Measurements from ENCODE around the gene PPM1H.
"Not testable (repeated sequence)": the region's sequence is repeated elsewhere in the genome, so short reads cannot be mapped to it uniquely, and the experiment has no call there.

Gene PPM1H

GRCh38 chr12:62971769-62972525 lies 37.0 kb upstream of the PPM1H start:
- no peak overlapping the region for H3K4me3 ChIP-seq (ENCODE audit: control insufficient read depth, low read depth, low read length)
- TF ChIP-seq CTCF (conservative IDR thresholded peaks at IDR 0.05; ENCODE audit: control insufficient read depth, insufficient read depth, low read depth, low read length), result no peak
- no peak for DNase-seq (ENCODE audit: low read depth)

- no peak overlapping the region for H3K4me3 ChIP-seq (ENCODE audit: control insufficient read depth, low read depth, low read length)
- TF ChIP-seq CTCF (conservative IDR thresholded peaks at IDR 0.05; ENCODE audit: control insufficient read depth, insufficient read depth, low read depth, low read length), result no peak
- DNase-seq (ENCODE audit: low read depth), result no peak
Observed at GRCh38 chr12:62969695-62970094, 34.7 kb upstream of the PPM1H start.

- H3K4me3 ChIP-seq (ENCODE audit: control insufficient read depth, low read depth, low read length), result no peak overlapping the region
- TF ChIP-seq CTCF (conservative IDR thresholded peaks at IDR 0.05; ENCODE audit: control insufficient read depth, insufficient read depth, low read depth, low read length), result no peak
- DNase-seq (ENCODE audit: low read depth), result no peak
Observed at GRCh38 chr12:62967701-62968100, 32.8 kb upstream of the PPM1H start.

GRCh38 chr12:62966990-62967506 lies 32.1 kb upstream of the PPM1H start:
- H3K4me3 ChIP-seq (ENCODE audit: control insufficient read depth, low read depth, low read length), result no peak overlapping the region
- no peak for DNase-seq (ENCODE audit: low read depth)
- no peak for TF ChIP-seq CTCF (conservative IDR thresholded peaks at IDR 0.05; ENCODE audit: control insufficient read depth, insufficient read depth, low read depth, low read length)

GRCh38 chr12:62966446-62966989 lies 31.6 kb upstream of the PPM1H start:
- not testable (repeated sequence) for DNase-seq (ENCODE audit: low read depth); H3K4me3 ChIP-seq (ENCODE audit: control insufficient read depth, low read depth, low read length)

GRCh38 chr12:62965700-62966099 lies 30.8 kb upstream of the PPM1H start:
- not testable (repeated sequence) for H3K4me3 ChIP-seq (ENCODE audit: control insufficient read depth, low read depth, low read length); DNase-seq (ENCODE audit: low read depth)

GRCh38 chr12:62965242-62965641 lies 30.3 kb upstream of the PPM1H start:
- H3K4me3 ChIP-seq (ENCODE audit: control insufficient read depth, low read depth, low read length); DNase-seq (ENCODE audit: low read depth): not testable (repeated sequence)

GRCh38 chr12:62963486-62964041 lies 28.6 kb upstream of the PPM1H start:
- no peak overlapping the region for H3K4me3 ChIP-seq (ENCODE audit: control insufficient read depth, low read depth, low read length)
- no peak for TF ChIP-seq CTCF (conservative IDR thresholded peaks at IDR 0.05; ENCODE audit: control insufficient read depth, insufficient read depth, low read depth, low read length)
- no peak for DNase-seq (ENCODE audit: low read depth)
